GM12878 (cell line): ENCODE results near the gene WNT7A. TPM values are rescaled to one million over a fixed set of nuclear protein-coding genes. Genes with fewer than 3 reads are reported as not detected.

Experiments used
- ATAC-seq: fragments of 200-7000 bp; cut with Tn5 transposase; 3 replicates; pipeline ENCODE4 v1.9.1; 2020; ENCODE audit warnings: mild to moderate bottlenecking, moderate library complexity
- BruUV-seq: library from RNA; stranded (reverse); fragments of 400-500 nt; replicated peaks from 2 replicates; lab custom pipeline; 2021; lab: Mats Ljungman, UMichigan
- CTCF ChIA-PET: fragments of 300-600 bp; sonication (Branson Sonifier 250); formaldehyde crosslinking; extraction: SDS; loops from one replicate; lab custom pipeline; 2021; ENCODE audit warnings: inconsistent platforms; lab: Yijun Ruan, JAX
- POLR2A ChIA-PET: fragments of 350-600 bp; formaldehyde crosslinking; extraction: SDS; loops from one replicate; lab custom pipeline; 2021; ENCODE audit warnings: inconsistent platforms; lab: Charles Lee
- RAD21 ChIA-PET: fragments of 300-600 bp; sonication (Branson Sonifier 250); formaldehyde crosslinking; loops from one replicate; lab custom pipeline; 2023; ENCODE audit warnings: antibody characterized with exemption; ENCODE audit not compliant: unreplicated experiment; lab: Charles Lee
- SMC1A ChIA-PET: fragments of 300-600 bp; sonication (Branson Sonifier 250); formaldehyde crosslinking; loops from one replicate; lab custom pipeline; 2023; ENCODE audit not compliant: unreplicated experiment, uncharacterized antibody; lab: Charles Lee
- DNase-seq: peaks from one replicate; pipeline ENCODE4 v3.0.0-alpha.2; 2011; ENCODE audit warnings: low read depth, low spot score
- FAIRE-seq: peaks from 3 replicates; lab custom pipeline; 2011; peaks lifted over from hg19 to GRCh38; lab: Jason Lieb, UNC
- H2AFZ ChIP-seq: 2 replicates; pipeline ENCODE4 v1.6.0; 2011; ENCODE audit warnings: low read depth, low read length, control low read depth; ENCODE audit not compliant: control insufficient read depth
- H3K27ac ChIP-seq: 2 replicates; pipeline ENCODE4 v1.5.1; 2011; ENCODE audit warnings: control low read depth; ENCODE audit not compliant: control insufficient read depth, insufficient read depth
- H3K27me3 ChIP-seq, 2 experiments: replicated peaks in 1 of 2; 2 replicates each; pipeline versions ENCODE4 v1.6.0 to v1.6.1; 2011; ENCODE audit warnings: low read length in 1 of 2; ENCODE audit not compliant: control insufficient read depth in 2 of 2, insufficient read depth in 2 of 2
- H3K36me3 ChIP-seq, 2 experiments: 2 replicates each; pipeline ENCODE4 v1.5.1; 2011; ENCODE audit warnings: low read length in 1 of 2; ENCODE audit not compliant: control insufficient read depth in 2 of 2, insufficient read depth in 2 of 2
- H3K4me1 ChIP-seq: 2 replicates; pipeline ENCODE4 v1.6.1; 2011; ENCODE audit warnings: mild to moderate bottlenecking, low read length, moderate library complexity, mixed read lengths; ENCODE audit not compliant: control insufficient read depth, insufficient read depth
- H3K4me2 ChIP-seq: 2 replicates; pipeline ENCODE4 v1.6.0; 2011; ENCODE audit warnings: control low read depth; ENCODE audit not compliant: control insufficient read depth, insufficient read depth
- H3K4me3 ChIP-seq: fragments of 200-600 bp; sonication (generic); 2 replicates; pipeline ENCODE4 v1.5.1; 2016
- H3K79me2 ChIP-seq: 2 replicates; pipeline ENCODE4 v1.6.0; 2011; ENCODE audit warnings: low read length; ENCODE audit not compliant: control insufficient read depth, insufficient read depth
- H3K9ac ChIP-seq: 2 replicates; pipeline ENCODE4 v1.8.0; 2011; ENCODE audit warnings: low read length, control low read depth, mixed read lengths; ENCODE audit not compliant: control insufficient read depth, insufficient read depth
- H3K9me3 ChIP-seq: replicated peaks from 3 replicates; pipeline ENCODE4 v1.5.1; 2011; ENCODE audit warnings: mild to moderate bottlenecking, low read length; ENCODE audit not compliant: control insufficient read depth, insufficient read depth
- H4K20me1 ChIP-seq: 2 replicates; pipeline ENCODE4 v1.6.0; 2011; ENCODE audit not compliant: control insufficient read depth, insufficient read depth
- CBX3 ChIP-seq: fragments of 200-600 bp; sonication (generic); IDR thresholded peaks from 2 replicates; pipeline ENCODE4 v1.6.1; 2016; ENCODE audit warnings: low read depth, borderline replicate concordance
- DPF2 ChIP-seq: fragments of 450-650 bp; IDR thresholded peaks from 2 replicates; pipeline ENCODE4 v1.6.1; 2017; ENCODE audit warnings: mild to moderate bottlenecking
- ETV6 ChIP-seq, 2 experiments: fragments of 450-650 bp in 1 of 2; IDR thresholded peaks in 1 of 2; conservative IDR thresholded peaks in 1 of 2; 2 replicates each; pipeline ENCODE4 v1.6.1; 2014; ENCODE audit warnings: antibody characterized with exemption in 1 of 2, borderline replicate concordance in 1 of 2, low read depth in 1 of 2, mild to moderate bottlenecking in 1 of 2, moderate library complexity in 1 of 2
- KAT2A ChIP-seq: conservative IDR thresholded peaks from 2 replicates; pipeline ENCODE4 v1.6.1; 2011; ENCODE audit warnings: low read depth, low read length; ENCODE audit not compliant: control insufficient read depth
- MEF2A ChIP-seq: IDR thresholded peaks from 2 replicates; pipeline ENCODE4 v1.6.1; 2011; ENCODE audit warnings: low read depth, mild to moderate bottlenecking, low read length, moderate library complexity; ENCODE audit not compliant: insufficient read depth
- NR2C1 ChIP-seq: fragments of 450-650 bp; IDR thresholded peaks from 2 replicates; pipeline ENCODE4 v1.6.1; 2017; ENCODE audit warnings: antibody characterized with exemption, mild to moderate bottlenecking, moderate library complexity
- NR2C2 ChIP-seq: IDR thresholded peaks from 2 replicates; pipeline ENCODE4 v1.6.1; 2011; ENCODE audit warnings: borderline replicate concordance, low read depth; ENCODE audit not compliant: control insufficient read depth, insufficient read length
- POLR2AphosphoS5 ChIP-seq: IDR thresholded peaks from 2 replicates; pipeline ENCODE4 v1.6.1; 2011; ENCODE audit warnings: mild to moderate bottlenecking, low read length, inconsistent platforms
- RB1 ChIP-seq: fragments of 450-650 bp; formaldehyde crosslinking; IDR thresholded peaks from 2 replicates; pipeline ENCODE4 v1.6.1; 2017; ENCODE audit warnings: mild to moderate bottlenecking, borderline replicate concordance
- WGBS: methylation state at CpG from one replicate; pipeline ENCODE4 v1.1.6; 2016; ENCODE audit warnings: low lambda C conversion rate; ENCODE audit not compliant: insufficient replicate concordance, insufficient coverage; ENCODE audit errors: missing lambda C conversion rate; 5-methylcytosine and 5-hydroxymethylcytosine counted together
- in situ Hi-C: fragments of 300-500 bp; cut with MboI; formaldehyde crosslinking; loops from 9 replicates; pipeline ENCODE4 v1.14.3; 2018; ENCODE audit warnings: mixed read lengths
- intact Hi-C: fragments of 100-400 bp; cut with micrococcal nuclease; formaldehyde crosslinking; loops from one replicate; pipeline ENCODE4 v1.14.2; 2022; ENCODE audit not compliant: unreplicated experiment
- polyA plus RNA-seq, 11 experiments: library from polyadenylated mRNA; depleted of rRNA in 4 of 11; unstranded in 6 of 11; stranded (reverse) in 5 of 11; fragments of >200 nt; fragmentation: Nextera tagmentation in 4 of 11; fragmentation: Illumina TruSeq in 1 of 11; extraction: Ambion mirVana in 4 of 11; extraction: Trizol in 1 of 11; gene quantifications; 1 replicate in 1 of 11; 2 replicates in 10 of 11; pipeline versions ENCODE4 v1.2.1 to v1.2.3, GENCODE V29; 2011 to 2016; ENCODE audit warnings: inconsistent platforms in 2 of 11, missing spikeins in 2 of 11, low read depth in 1 of 11
- total RNA-seq, 4 experiments: library from RNA; depleted of rRNA in 3 of 4; stranded (reverse); fragments of >200 nt in 3 of 4; fragmentation: Illumina TruSeq in 1 of 4; extraction: Trizol in 1 of 4; gene quantifications; 2 replicates each; pipeline versions ENCODE4 v1.2.1 to v1.2.3, GENCODE V29; 2013 to 2021
- TF ChIP-seq, protein P1 (sequence below): fragments of 450-650 bp; IDR thresholded peaks from 2 replicates; pipeline ENCODE4 v1.6.1; 2017; ENCODE audit warnings: mild to moderate bottlenecking, moderate library complexity

WNT7A gene
- total and polyA plus RNA-seq, 10 of the 15 experiments (the other 5 are each of a cell fraction or from before 2014, with no cell fraction given), result 0.08 TPM; not detected in 9

DNA sequence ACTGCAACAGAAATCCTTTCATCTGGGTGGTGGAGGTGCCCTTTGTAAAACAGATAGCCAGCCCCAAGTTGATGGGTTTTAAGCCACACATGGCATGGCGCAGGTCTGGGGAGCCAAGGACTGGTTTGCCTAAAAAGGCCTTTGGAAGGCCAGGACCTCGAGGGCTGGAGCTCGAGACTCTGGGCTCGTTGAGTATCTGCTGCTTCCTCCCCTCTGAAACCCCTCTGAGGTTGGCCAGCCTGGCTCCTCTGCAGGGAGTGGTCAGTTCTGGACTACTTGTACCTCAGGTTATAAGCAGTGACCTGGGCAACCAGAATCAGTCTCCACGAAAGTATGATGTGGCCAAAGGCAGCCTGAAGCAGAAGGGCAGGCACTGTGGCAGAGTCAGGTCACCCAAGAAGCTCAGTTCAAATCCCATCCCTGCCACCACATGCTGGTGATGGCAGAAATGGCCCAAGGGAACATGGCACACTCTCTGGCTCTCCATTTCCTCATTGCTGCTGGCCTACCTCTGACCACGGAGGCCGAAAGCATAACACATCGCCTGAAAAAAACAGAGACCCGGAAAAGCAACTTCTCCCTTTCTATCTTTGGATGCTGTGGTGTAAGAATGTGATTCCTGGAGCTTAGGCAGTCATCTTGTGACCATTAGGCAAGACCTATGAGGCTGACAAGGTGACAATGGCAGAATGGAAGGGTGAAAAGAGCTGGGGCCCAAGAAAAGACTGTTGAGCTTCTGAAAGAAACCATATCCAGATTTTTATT is 51.2 kb downstream of the WNT7A start:
- ChIA-PET SMC1A (no interaction called here), RAD21 (no interaction called here), CTCF (no interaction called here), POLR2A (no interaction called here)
- H3K4me2 ChIP-seq, result no peak overlapping the region
- H4K20me1 ChIP-seq, result no peaks in the 10 kb centered on the region
- in situ Hi-C loops (no loop called here), intact Hi-C loops (no loop called here)
- no peak overlapping the region for H3K27ac ChIP-seq
- no peaks in the 10 kb centered on the region for H3K4me1 ChIP-seq
- FAIRE-seq, result no peak
- no peak for ATAC-seq
- BruUV-seq, result no TSS peak
- no peak for DNase-seq
- H3K9ac ChIP-seq, result no peak overlapping the region
- no peaks in the 10 kb centered on the region for H3K79me2 ChIP-seq
- H3K27me3 ChIP-seq, result 0 out of 4 replicates have a peak, but pooled peaks cover 0 to 2% of the 10 kb centered on the region in 2 experiments
- H3K9me3 ChIP-seq, result no peaks in the 10 kb centered on the region
- no peak overlapping the region for H2AFZ ChIP-seq
- no peak overlapping the region for H3K4me3 ChIP-seq
- no peaks in the 10 kb centered on the region for H3K36me3 ChIP-seq
- 3% methylated on average over 9 of the region's 9 CpGs for WGBS
- no peak for TF ChIP-seq KAT2A
- no peak for TF ChIP-seq NR2C1
- TF ChIP-seq CBX3, result no peak
- TF ChIP-seq, protein P1, sequence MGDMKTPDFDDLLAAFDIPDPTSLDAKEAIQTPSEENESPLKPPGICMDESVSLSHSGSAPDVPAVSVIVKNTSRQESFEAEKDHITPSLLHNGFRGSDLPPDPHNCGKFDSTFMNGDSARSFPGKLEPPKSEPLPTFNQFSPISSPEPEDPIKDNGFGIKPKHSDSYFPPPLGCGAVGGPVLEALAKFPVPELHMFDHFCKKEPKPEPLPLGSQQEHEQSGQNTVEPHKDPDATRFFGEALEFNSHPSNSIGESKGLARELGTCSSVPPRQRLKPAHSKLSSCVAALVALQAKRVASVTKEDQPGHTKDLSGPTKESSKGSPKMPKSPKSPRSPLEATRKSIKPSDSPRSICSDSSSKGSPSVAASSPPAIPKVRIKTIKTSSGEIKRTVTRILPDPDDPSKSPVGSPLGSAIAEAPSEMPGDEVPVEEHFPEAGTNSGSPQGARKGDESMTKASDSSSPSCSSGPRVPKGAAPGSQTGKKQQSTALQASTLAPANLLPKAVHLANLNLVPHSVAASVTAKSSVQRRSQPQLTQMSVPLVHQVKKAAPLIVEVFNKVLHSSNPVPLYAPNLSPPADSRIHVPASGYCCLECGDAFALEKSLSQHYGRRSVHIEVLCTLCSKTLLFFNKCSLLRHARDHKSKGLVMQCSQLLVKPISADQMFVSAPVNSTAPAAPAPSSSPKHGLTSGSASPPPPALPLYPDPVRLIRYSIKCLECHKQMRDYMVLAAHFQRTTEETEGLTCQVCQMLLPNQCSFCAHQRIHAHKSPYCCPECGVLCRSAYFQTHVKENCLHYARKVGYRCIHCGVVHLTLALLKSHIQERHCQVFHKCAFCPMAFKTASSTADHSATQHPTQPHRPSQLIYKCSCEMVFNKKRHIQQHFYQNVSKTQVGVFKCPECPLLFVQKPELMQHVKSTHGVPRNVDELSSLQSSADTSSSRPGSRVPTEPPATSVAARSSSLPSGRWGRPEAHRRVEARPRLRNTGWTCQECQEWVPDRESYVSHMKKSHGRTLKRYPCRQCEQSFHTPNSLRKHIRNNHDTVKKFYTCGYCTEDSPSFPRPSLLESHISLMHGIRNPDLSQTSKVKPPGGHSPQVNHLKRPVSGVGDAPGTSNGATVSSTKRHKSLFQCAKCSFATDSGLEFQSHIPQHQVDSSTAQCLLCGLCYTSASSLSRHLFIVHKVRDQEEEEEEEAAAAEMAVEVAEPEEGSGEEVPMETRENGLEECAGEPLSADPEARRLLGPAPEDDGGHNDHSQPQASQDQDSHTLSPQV, result no peak
- no peak for TF ChIP-seq ETV6 (conservative IDR thresholded peaks at IDR 0.05 in 1 of 2, IDR thresholded peaks at IDR 0.05 in 1 of 2; ENCODE audit: borderline replicate concordance in 1 of 2, low read depth in 1 of 2)
- TF ChIP-seq NR2C2, result no peak
- TF ChIP-seq DPF2, result no peak
- no peak for TF ChIP-seq MEF2A
- TF ChIP-seq RB1, result no peak
- no peak for TF ChIP-seq POLR2AphosphoS5
